ENCODE data around the gene SRPK2.

Gene SRPK2

DNA sequence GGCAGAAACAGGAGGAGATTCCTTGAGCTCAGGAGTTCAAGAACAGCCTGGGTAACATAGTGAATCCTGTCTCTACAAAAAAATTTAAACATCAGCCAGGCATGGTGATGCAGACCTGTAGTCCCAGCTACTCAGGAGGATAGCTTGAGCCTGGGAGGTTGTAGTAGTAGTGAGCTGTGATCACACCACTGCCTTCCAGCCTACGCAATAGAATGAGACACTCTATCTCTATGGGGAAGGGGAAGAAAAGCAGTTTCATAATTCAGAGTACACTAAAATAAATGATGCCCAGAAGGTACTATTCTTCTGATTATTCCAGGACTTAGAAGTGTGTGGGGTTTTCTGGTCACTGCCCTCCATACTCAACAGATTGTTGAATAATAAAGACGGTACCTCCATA lies 197.4 kb downstream of the SRPK2 start:
- DNase-seq (ENCODE audit: low read depth in 2 of 2) = no peak

DNA sequence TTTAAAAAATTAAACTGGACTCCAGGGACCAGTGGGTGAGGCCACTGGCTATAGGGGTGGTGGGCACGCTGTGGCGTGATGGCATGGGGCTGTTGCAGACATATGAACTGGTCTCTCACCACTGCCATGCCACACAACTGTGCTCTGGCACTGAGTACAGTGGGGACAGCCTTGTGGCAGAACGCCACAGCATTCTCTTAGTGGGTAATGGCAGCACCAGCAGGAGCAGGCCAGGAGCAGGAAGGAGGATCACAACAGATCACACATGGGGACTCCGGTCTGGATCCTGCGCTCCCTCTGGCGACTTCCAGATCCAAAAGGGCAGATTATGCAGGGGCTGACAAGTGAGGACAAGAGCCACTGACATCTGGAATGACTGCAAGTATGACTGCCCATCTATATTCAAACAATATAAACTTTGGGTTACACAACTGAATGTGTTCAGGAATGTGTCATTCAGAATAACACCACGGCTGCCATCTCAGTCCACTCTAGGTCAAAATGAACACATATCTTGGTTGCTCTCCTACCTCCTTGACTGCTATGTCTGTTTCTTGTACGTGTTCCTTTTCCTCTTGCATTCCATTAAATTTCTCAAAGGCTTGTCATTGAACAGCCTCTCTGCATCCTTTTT lies 198.7 kb downstream of the SRPK2 start:
- DNase-seq (ENCODE audit: low read depth in 2 of 2) = no peak

DNA sequence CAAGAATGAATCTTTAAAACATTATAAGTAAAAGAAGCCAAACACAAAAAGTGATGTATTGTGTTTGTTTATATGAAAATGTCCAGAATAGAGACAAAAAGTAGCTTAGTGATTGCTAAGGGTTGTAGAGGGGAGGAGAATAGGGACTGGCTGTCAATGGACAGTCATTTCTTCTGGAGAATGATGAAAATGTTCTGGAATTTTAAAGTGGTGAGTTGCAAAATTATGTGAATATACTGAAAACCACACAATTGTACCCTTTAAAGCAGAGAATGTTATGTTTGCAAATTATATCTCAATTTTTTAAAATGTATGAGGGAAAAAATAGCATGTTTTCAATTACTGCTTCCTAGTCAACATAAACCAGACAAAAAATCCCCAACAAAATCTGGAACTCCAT lies 200.5 kb downstream of the SRPK2 start:
- DNase-seq (ENCODE audit: low read depth in 2 of 2) = no peak

DNA sequence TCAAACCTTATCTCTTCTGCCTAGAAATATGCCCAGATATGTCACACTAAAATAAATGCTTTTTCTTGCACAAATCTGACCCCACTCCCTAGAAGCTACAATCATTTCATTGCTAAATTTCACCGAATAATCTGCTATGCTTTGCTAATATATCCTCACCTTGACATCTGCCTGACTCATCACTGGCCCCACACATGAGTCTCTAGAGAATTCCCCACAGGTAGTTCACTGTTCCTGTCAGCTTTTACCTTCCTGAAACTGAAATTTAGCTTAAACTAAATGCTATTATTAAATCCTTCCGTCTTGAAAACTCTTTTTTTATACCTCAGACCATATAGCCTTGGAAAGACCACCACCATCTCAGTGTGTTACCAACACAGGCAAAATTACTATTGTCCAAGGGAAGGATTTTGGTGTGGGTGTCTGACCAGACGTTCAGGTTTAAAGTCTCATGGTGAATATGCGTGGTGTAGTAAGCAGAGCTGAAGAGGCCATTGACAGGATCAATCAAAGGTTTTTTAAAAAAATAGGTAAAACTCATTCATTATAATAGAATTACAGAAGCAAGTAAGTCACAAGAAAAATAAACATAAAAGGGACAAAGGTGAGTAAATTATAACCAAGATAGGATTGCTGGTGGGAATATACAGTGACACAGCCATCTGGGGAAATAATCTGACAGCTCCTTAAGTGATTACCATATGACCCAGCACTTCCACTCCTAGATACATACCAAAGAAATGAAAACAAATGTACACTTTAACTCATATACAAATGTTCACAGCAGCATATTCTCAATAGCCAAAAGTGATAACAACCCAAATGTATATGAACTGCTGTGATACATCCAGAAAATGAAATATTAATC lies 201.2 kb downstream of the SRPK2 start:
- no peak for DNase-seq (ENCODE audit: low read depth in 2 of 2)

DNA sequence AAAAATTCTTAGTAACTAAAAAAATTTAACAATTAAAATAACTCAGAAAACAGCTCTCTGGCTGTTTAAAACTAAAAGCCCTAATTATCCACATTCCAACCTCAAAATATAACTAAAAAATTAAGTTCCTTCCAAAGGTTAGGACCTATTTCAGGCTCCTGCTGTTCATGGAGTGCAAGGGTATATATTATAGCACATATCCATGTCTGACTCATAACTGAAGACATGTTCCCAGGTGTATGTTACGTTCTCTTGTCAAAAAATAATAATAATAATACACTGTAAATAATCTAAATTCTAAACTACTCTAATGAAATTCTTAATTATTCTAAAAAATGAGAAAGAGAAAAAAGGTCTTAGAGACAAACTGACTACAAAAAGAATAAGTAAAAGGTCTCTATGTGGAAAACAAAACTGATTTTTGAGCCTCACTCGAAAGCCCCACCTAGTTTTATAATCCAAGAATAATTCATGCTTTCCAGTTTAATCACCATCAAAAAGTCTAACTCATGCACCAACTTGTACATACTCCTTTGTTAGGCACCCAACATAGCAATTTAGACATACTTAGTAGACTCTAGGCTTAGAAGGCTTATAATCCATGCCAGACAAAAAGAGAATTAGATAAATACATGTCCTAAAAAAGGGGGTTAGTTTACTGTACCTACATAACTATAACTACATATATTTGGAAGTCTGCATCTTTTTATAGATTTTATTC lies 203.3 kb downstream of the SRPK2 start:
- no peak for DNase-seq (ENCODE audit: low read depth in 2 of 2)

DNA sequence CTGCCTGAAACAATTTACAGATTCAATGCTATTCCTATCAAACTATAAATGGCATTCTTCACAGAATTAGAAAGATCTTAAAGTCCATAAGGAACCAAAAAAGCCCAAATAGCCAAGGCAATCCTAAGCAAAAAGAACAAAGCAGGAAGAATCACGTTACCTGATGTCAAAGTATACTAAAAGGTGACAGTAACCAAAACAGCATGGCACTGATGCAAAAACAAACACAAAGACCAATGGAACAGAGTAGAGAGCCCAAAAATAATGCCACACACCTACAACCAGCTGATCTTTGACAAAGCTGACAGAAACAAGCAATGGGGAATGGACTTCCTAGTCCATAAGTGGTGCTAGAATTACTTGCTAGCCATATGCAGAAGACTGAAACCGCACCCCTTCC lies 208.7 kb downstream of the SRPK2 start:
- no peak for DNase-seq (ENCODE audit: low read depth in 2 of 2)

DNA sequence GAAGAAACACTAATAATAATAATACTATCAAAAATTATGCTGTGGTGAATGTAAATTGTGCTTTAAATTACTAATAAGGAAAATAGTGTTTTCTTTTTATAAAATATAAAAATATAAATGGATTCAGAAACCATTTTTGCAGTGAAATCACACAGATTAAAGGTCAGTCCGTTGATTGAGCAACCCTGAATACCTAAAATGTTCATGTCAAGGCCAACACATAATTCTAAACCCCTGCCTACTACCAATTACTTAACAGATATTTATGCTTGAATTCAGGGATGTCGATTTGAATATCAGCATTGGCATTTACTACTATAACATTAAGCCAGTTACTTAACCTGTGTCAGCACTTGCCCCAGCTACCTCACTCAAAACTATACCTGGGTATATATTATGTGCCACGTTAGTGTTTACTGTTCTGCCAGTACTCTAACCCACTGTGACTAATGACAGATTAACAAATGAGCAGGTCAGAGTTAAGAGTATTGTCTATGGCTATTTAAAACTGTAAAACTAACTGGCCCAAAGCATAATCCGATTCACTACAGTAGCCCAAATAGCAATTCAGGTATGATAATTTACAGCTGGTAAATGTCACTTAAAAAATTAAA lies 209.7 kb downstream of the SRPK2 start:
- DNase-seq (ENCODE audit: low read depth in 2 of 2) = no peak

DNA sequence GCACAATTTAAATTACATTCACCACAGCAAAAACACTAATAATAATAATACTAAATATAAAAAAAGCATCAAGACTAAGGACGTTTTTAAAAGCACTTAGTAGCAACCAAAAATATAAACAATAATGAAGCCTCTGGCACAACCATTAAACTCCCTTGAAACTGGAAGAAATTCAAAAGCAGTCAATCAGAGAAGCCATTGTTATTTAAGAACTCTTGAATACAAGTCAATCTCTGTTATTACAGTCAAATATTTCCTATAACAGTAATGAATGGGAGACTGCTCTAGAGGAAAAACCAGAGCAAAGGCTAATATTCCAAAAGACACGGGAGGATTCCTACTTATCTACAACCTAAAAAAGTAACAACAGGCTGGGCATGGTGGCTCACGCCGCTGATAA lies 210.5 kb downstream of the SRPK2 start:
- DNase-seq (ENCODE audit: low read depth in 2 of 2) = no peak

DNA sequence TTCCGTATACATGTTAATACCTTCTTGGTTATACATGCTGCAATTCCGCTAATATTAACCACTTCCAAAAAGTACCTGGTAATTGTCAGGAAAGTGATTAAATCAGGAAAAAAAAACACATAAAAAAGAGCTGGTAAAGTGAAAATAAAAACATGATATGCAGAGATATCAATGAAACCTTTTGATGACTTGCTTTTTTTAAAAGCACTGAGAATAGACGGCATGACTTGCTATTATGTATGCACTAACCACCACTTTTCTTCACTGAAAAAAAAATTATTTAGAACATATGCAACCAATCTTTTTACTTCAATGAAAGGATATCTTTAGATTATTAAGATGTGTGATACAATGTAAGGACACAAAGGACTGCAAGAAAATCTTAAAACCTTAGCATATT lies 211.7 kb downstream of the SRPK2 start:
- DNase-seq (ENCODE audit: low read depth in 2 of 2) = no peak

DNA sequence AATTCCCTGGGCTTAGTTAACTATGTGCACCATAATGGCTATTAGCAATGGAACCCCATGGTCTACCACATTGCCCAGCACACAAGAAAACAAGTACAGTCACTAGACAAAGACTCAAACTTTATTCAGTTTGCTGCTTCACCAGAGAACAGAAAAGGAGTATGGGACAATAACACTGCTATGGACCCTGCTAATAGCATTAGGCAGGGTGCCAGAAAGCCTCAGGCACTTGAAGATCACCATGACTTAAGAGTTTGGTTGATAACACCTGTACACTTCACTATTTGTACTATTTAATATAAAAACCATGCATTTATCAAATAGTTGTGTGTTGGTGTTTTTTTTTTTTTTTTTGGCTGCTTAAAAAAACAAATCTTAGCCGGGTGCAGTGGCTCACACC lies 215.1 kb downstream of the SRPK2 start:
- DNase-seq (ENCODE audit: low read depth in 2 of 2) = no peak

DNA sequence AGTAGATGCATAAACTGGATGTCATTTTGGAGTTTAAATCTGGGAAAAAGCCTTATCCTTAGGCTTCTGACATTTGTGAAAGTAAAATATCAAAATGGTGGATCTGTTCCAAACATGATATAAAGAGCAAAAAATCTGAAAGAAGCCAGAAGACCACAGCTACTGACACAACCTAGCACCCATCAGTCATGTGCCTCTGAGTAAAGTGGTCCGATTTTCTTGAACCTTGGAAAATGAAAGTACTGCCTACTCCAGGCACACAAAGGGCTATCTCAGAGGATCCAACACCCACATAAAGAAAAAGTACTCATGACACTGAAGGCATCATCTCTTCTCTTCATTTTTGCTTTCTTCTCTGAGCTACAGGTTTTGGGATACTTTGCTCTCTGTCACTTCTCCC lies 224.0 kb downstream of the SRPK2 start:
- no peak for DNase-seq (ENCODE audit: low read depth in 2 of 2)

DNA sequence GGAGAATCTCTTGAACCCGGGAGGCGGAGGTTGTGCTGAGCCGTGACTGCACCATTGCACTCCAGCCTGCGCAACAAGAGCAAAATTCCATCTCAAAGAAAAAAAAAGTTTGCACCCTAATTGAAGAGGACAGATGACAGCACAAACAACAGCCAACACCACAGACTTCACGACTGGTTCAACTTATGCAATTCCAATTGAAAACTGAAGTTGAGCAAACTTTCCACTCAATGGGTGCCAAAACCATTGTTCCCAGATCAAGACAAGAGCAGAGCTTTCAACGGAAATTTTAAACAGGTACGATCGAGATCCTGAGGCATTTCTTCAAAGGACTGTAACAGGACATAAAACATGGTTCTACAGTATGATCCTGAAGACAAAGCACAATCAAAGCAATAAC lies 225.0 kb downstream of the SRPK2 start:
- no peak for DNase-seq (ENCODE audit: low read depth in 2 of 2)

DNA sequence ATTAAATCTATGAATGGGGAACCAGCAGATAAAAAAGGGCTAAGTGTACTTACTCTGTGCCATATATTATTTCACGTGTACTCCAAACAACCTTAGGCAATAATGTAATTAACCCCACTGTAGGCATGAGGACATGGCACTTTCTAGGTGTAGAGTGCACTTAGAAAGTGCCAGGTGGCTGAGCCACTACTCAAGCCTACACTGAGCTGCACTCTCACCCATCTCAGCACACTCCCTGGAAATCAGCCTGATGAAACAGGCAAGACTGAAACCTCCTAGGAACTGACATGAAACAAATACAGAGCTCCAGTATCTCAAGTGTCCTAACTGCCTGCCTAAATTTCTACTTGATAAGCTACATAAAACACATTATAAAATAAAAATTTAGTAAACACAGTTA lies 227.4 kb downstream of the SRPK2 start:
- no peak for DNase-seq (ENCODE audit: low read depth in 2 of 2)

DNA sequence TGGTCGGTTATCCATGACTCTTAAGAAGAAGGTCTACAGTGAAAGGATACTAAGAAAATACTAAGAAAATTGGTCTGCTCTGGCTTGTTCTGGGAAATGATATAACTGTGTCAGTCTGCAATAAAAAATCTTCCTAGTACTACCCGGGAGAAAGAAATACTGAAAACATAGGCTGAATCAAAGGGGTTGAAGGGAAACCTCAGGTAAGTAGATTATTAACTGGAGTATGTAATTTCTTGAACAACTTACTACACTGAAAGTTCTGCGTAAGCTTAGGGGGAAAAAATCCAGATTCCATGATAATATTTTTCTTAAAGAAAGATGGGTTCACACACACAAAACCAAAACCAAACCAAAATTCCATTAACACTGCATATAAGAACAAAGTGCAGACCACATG lies 231.4 kb downstream of the SRPK2 start:
- no peak for DNase-seq (ENCODE audit: low read depth in 2 of 2)

DNA sequence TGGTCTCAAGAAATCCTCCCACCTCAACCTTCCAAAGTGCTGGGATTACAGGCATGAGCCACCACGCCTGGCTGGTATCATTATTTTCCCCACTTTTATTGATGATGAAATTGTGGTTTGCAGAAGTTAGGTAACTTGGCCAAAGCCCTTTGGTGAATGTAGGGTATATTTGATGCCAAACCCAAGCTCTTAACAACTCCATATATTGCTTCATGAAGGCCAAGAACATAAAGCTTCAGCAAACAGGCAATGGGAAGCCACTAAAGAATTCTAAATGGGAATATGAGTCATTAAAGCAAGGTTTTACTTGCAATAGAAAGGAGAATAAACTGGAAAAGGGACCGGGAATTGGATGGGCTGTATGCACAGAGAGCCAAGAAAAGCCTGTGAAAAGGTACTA lies 232.0 kb downstream of the SRPK2 start:
- DNase-seq (ENCODE audit: low read depth in 2 of 2) = no peak

DNA sequence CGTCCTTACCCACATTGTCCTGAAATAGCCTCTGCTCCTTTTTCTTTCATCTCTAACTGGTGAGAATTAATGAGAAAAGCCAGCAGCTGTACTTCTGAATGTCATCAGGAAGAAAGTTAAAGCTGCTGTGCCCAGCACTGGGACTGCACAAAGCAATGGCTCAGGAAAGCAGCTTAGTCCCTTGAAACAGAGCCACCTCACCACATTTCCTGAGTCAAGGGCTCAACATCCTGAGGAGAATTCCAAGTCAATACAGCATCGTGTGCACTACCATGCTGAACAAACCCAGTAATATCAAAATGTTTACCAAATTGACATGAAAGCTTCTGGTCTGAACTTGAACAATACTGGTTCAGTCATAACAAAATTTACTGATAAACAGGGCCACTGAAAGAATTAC lies 234.6 kb downstream of the SRPK2 start:
- no peak for DNase-seq (ENCODE audit: low read depth in 2 of 2)

DNA sequence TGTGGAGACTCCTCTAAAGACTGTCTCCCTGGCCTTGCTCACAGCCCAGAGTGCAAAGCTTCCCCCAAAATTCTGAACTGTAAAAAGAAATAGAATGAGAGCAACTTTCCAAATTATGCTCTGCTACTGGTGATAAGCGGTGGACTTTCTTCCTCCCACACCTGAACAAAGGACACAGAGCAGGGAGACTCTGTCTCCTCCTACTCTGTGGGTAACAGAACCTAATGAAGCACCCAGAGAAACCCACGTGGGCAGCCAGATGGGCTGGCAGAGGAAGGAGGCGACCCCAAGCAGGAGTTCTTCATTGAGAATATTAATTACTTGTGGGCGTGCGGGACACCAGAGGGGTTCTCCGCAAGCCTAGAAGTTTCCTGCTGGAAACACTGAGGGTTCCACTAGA lies 235.2 kb downstream of the SRPK2 start:
- DNase-seq (ENCODE audit: low read depth in 2 of 2) = no peak

DNA sequence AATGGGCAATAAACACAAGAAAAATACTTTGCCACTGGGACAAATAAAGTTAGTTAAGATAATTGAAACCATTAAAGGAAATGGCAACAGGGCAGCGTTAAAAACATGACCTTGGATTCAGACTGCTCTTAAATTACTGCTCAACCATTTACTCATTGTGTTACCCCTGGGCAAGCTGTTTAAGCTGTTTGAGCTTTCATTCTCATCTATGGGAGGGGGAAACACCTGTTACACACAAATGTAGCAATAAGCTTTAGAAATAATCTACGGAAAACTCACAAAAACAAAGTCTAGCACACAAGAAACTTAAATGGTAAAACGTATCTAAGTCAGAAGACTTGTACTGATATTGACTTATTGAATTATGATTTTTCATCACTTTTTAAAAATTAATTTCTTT lies 237.6 kb downstream of the SRPK2 start:
- DNase-seq (ENCODE audit: low read depth in 2 of 2) = no peak

DNA sequence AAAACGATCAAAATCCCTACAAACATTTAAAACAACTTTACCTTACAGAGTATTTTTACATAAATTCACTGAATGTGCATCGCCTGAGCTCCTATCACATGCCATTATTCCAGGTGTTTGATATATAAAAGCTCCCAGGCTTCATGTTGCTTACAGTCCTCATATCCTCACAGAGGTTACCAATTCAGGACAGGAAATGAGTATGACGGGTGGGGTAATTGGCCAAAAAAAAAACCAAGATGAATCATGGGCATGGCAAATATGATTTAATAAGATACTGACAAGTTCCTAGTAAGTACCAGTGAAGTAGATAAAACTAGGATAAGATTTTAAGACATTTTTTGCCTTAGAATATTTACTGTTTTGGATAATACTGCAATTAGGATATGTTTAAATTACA lies 238.9 kb downstream of the SRPK2 start:
- DNase-seq (ENCODE audit: low read depth in 2 of 2) = no peak

DNA sequence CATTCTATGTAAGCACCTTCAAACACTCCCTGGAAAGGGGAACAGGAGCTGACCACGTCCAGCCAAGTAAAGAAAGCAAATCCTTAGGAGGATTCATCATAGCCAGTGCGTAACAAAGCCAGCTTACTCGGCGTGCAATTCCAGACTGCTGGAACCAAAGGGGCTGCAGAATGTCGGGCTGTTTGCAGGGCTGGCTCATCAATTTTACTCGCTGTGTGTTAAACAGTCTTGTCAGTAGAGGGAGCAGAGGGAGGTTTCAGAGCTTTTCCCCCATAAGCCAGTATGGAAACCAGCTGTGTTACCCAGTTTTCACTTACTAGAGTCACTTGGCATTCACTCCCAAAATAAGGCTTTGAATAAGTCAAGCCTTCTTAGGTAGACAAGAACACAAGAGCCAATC lies 247.7 kb downstream of the SRPK2 start:
- no peak for DNase-seq (ENCODE audit: low read depth in 2 of 2)

DNA sequence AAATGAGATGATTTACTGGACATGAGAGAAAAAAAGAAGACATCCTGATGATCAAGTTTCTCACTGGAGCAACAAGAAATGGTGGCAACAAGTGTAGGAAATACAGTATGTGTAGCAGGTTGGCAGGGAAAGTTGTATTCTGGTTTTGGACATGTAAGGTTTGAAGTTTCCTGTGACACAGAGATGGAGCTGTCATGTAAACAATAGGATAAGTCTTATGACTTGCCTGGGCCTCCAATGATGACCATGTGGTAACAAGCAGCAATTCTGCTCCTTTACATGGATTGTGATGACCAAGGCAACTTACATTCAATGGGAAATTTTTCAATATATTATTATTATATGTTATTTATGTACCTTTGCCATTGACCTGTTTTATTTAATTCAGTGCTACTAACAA lies 249.3 kb downstream of the SRPK2 start:
- no peak for DNase-seq (ENCODE audit: low read depth in 2 of 2)

DNA sequence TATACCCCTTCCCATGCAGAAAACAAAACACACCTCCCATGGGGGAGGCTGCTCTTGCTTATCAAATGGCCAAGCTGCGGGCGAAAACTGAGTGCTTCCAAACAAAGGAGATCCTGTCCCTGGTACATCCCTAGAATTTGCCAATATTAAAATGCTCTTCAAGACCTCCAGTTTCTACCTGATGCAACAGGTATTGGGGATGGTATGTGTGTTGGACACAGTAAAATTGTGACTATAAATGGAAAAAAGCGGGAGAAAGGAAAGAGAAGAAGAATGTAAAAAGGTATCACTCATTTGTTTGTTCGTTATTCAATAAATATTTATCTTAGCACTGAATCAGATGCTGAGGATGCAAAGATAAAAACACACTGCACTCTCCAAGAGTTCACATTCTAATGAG lies 250.8 kb downstream of the SRPK2 start:
- no peak for DNase-seq (ENCODE audit: low read depth in 2 of 2)

DNA sequence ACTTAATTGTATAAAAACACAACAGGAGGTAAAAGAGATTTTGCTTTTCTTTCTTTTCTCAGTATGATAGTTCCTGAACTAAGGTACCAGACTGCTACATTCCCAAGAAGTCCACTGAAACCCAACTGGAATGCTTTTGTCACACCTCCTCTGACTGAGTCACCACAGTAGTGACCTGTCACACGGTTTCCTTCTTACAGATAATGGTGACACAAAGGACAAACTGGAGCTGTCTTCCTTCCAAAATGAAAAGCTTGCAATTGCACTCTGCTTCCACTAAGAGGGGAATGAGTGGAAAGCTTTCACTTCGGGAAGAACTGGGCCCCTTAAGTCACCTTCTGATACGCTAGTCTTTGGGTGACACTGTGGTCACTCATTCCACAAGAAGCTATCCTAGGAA lies 252.5 kb downstream of the SRPK2 start:
- no peak for DNase-seq (ENCODE audit: low read depth in 2 of 2)
